K562 (cell line): ENCODE data around the gene INSIG1.

Source experiments
- ELF4 ChIP-seq: fragments of 450-650 bp; formaldehyde crosslinking; IDR thresholded peaks from 2 replicates; pipeline ENCODE4 v1.4.0; 2022; ENCODE audit warnings: missing genetic modification characterization
- HCFC1 ChIP-seq: IDR thresholded peaks from 2 replicates; pipeline ENCODE4 v1.6.1; 2012; ENCODE audit warnings: low read depth, low read length, improper control_type of control experiment
- HNRNPK ChIP-seq: fragments of 200-400 bp; formaldehyde crosslinking; IDR thresholded peaks from one replicate; pipeline ENCODE4 v1.6.1; 2018; ENCODE audit warnings: mild to moderate bottlenecking, low read depth, low read length; ENCODE audit not compliant: poor library complexity, severe bottlenecking
- KLF16 ChIP-seq: IDR thresholded peaks from 2 replicates; pipeline ENCODE4 v1.6.1; 2016; ENCODE audit warnings: antibody characterized with exemption
- MYC ChIP-seq, 2 experiments: fragments of 250-450 bp in 1 of 2; sonication (Bioruptor Pico) in 1 of 2; IDR thresholded peaks; 2 replicates each; pipeline versions ENCODE4 v1.5.1 to v1.6.1; 2012 to 2021; ENCODE audit warnings: low read depth in 2 of 2, borderline replicate concordance in 1 of 2, improper control_type of control experiment in 1 of 2, low read length in 1 of 2, mild to moderate bottlenecking in 1 of 2, moderate library complexity in 1 of 2
- RAD21 ChIP-seq, 2 experiments: fragments of 250-450 bp in 1 of 2; fragments of 450-650 bp in 1 of 2; sonication (Bioruptor Pico) in 1 of 2; formaldehyde crosslinking in 1 of 2; IDR thresholded peaks in 1 of 2; conservative IDR thresholded peaks in 1 of 2; 2 replicates each; pipeline versions ENCODE4 v1.4.0 to v1.8.0; 2020 to 2022; ENCODE audit warnings: mild to moderate bottlenecking in 2 of 2, moderate library complexity in 1 of 2
- TEAD2 ChIP-seq: fragments of 450-650 bp; IDR thresholded peaks from 2 replicates; pipeline ENCODE4 v1.6.1; 2016; ENCODE audit warnings: missing genetic modification characterization, control low read depth, missing compliant biosample characterization
- TF ChIP-seq, protein P1 (sequence below): sonication (generic); formaldehyde crosslinking; IDR thresholded peaks from 2 replicates; pipeline ENCODE4 v1.8.1; 2022; ENCODE audit warnings: missing genetic modification reagents
- TF ChIP-seq, protein P2 (sequence below), 3 experiments: IDR thresholded peaks in 2 of 3; conservative IDR thresholded peaks in 1 of 3; 2 replicates each; pipeline ENCODE4 v1.5.1; 2011 to 2012; ENCODE audit warnings: low read length in 3 of 3, mild to moderate bottlenecking in 3 of 3, control low read depth in 2 of 3, improper control_type of control experiment in 1 of 3, inconsistent platforms in 1 of 3, low read depth in 1 of 3, mixed read lengths in 1 of 3, moderate library complexity in 1 of 3; ENCODE audit not compliant: insufficient read depth in 2 of 3
- TF ChIP-seq, protein P3 (sequence below): sonication (generic); formaldehyde crosslinking; IDR thresholded peaks from 2 replicates; pipeline ENCODE4 v1.5.0; 2020; ENCODE audit warnings: missing genetic modification reagents

DNA sequence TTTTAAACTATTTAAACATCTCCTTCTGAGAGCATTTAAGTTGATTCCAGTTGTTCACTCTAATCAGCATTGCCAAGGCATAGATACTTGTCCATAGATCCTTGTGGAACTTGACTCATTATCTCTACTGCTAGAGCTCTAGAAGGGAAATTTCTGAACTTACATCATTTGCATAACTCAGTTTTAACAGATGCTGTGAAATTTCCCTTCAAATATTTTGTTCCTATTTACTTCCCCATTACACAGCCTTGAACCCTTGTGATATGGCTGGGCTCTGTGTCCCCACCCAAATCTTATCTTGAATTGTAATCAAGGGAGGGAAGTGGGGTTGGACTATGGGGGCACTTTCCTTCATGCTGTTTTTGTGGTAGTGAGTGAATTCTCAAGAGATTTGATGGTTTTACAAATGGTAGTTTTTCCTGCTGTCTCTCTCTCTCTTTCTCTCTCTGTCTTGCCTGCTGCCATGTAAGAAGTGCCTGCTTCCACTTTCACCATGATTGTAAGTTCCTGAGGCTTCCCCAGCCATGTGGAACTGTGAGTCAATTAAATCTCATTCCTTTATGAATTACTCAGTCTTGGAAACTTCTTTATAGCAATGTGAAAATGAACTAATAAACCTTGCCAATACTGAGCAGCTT is 25.4 kb downstream of the INSIG1 start:
- TF ChIP-seq, protein P1, sequence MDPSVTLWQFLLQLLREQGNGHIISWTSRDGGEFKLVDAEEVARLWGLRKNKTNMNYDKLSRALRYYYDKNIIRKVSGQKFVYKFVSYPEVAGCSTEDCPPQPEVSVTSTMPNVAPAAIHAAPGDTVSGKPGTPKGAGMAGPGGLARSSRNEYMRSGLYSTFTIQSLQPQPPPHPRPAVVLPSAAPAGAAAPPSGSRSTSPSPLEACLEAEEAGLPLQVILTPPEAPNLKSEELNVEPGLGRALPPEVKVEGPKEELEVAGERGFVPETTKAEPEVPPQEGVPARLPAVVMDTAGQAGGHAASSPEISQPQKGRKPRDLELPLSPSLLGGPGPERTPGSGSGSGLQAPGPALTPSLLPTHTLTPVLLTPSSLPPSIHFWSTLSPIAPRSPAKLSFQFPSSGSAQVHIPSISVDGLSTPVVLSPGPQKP (CRISPR knock-in tag), result no peak
- TF ChIP-seq, protein P2, sequence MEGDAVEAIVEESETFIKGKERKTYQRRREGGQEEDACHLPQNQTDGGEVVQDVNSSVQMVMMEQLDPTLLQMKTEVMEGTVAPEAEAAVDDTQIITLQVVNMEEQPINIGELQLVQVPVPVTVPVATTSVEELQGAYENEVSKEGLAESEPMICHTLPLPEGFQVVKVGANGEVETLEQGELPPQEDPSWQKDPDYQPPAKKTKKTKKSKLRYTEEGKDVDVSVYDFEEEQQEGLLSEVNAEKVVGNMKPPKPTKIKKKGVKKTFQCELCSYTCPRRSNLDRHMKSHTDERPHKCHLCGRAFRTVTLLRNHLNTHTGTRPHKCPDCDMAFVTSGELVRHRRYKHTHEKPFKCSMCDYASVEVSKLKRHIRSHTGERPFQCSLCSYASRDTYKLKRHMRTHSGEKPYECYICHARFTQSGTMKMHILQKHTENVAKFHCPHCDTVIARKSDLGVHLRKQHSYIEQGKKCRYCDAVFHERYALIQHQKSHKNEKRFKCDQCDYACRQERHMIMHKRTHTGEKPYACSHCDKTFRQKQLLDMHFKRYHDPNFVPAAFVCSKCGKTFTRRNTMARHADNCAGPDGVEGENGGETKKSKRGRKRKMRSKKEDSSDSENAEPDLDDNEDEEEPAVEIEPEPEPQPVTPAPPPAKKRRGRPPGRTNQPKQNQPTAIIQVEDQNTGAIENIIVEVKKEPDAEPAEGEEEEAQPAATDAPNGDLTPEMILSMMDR (IDR thresholded peaks at IDR 0.05 in 2 of 3, conservative IDR thresholded peaks at IDR 0.05 in 1 of 3; ENCODE audit: insufficient read depth in 2 of 3, low read depth in 1 of 3, low read length in 3 of 3), result no peak
- TF ChIP-seq RAD21 (CRISPR knock-in tag; conservative IDR thresholded peaks at IDR 0.05 in 1 of 2, IDR thresholded peaks at IDR 0.05 in 1 of 2) (no peak), HCFC1 (no peak), TEAD2 (no peak), MYC (IDR thresholded peaks at IDR 0.05; ENCODE audit: low read depth, low read length) (no peak), MYC (CRISPR knock-in tag; IDR thresholded peaks at IDR 0.05; ENCODE audit: borderline replicate concordance, low read depth) (no peak), ELF4 (CRISPR knock-in tag) (no peak), KLF16 (no peak), HNRNPK (no peak)
- TF ChIP-seq, protein P3, sequence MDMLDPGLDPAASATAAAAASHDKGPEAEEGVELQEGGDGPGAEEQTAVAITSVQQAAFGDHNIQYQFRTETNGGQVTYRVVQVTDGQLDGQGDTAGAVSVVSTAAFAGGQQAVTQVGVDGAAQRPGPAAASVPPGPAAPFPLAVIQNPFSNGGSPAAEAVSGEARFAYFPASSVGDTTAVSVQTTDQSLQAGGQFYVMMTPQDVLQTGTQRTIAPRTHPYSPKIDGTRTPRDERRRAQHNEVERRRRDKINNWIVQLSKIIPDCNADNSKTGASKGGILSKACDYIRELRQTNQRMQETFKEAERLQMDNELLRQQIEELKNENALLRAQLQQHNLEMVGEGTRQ (CRISPR knock-in tag), result no peak
